Transverse colon (tissue), 3 donors: Measurements from ENCODE around the gene RANBP6.

Experiments used
- EP300 ChIP-seq: sonication (generic); formaldehyde crosslinking; IDR thresholded peaks from one replicate; pipeline ENCODE4 v1.6.1; 2017; ENCODE audit warnings: antibody characterized with exemption, low read depth
- POLR2A ChIP-seq: fragments of 450-650 bp; IDR thresholded peaks from one replicate; pipeline ENCODE4 v1.6.1; 2016; ENCODE audit warnings: antibody characterized with exemption, mild to moderate bottlenecking, moderate library complexity
- TF ChIP-seq, protein P1 (sequence below), 5 experiments: fragments of 200-600 bp in 3 of 5; fragments of 450-650 bp in 2 of 5; sonication (generic) in 3 of 5; IDR thresholded peaks; 1 replicate in 2 of 5; 2 replicates in 3 of 5; pipeline ENCODE4 v1.5.1; 2016 to 2017; ENCODE audit warnings: antibody characterized with exemption in 5 of 5, inconsistent platforms in 3 of 5, mild to moderate bottlenecking in 2 of 5, moderate library complexity in 1 of 5

DNA sequence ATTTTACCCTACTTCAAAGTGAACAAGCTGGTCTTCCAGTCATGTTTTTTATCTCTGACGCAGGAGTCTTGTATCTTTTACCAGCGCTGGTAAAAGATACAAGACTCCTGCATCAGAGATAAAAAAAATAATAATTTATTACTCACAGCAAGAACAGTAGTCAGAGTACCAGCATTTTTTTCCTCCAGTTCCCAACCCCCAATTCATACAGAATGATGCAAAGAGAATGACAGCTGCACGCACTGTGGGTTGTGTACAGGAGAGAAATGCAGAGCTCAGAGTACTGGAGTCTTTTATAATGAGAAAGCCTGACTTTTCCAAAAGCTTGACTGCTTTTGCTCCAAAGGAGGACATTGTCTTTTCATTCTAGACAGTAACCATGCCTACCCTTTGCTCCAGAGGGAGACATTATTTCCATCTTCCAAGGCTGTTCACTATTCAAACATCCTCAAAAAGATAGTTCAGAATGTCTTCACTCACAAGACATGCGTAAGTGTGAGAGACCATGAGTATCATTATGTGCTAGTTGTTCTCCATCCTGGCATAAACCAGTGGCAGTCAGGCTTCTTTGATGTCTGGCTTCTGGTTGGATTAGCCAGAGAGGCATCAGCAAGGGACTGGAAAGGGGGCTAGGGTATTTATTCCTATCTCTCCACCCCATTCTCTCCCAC is 14.3 kb upstream of the RANBP6 start:
- TF ChIP-seq EP300 (no peak), POLR2A (no peak)
- TF ChIP-seq, protein P1, sequence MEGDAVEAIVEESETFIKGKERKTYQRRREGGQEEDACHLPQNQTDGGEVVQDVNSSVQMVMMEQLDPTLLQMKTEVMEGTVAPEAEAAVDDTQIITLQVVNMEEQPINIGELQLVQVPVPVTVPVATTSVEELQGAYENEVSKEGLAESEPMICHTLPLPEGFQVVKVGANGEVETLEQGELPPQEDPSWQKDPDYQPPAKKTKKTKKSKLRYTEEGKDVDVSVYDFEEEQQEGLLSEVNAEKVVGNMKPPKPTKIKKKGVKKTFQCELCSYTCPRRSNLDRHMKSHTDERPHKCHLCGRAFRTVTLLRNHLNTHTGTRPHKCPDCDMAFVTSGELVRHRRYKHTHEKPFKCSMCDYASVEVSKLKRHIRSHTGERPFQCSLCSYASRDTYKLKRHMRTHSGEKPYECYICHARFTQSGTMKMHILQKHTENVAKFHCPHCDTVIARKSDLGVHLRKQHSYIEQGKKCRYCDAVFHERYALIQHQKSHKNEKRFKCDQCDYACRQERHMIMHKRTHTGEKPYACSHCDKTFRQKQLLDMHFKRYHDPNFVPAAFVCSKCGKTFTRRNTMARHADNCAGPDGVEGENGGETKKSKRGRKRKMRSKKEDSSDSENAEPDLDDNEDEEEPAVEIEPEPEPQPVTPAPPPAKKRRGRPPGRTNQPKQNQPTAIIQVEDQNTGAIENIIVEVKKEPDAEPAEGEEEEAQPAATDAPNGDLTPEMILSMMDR (IDR thresholded peaks at IDR 0.05), result no peak
